ENCODE results near the gene ARHGDIB.

Gene ARHGDIB

GRCh38 chr12:14968478-14968877 is 7.1 kb upstream of the ARHGDIB start:
- ChIA-PET POLR2A (no interaction called here), CTCF (interaction anchor here (1.1 kb wide), 2 partner anchors 16 to 92 kb away, joined by 3 to 4 read pairs; no protein-coding TSS in a partner anchor)
- TF ChIP-seq CTCF (IDR thresholded peaks at IDR 0.05; ENCODE audit: control extremely low read depth, extremely low read depth, low read depth, missing control alignments) = no peak
- DNase-seq (ENCODE audit: extremely low spot score) = no peak

GRCh38 chr12:14965221-14965620 is 3.8 kb upstream of the ARHGDIB start:
- CTCF ChIA-PET = interaction anchor here (1.5 to 1.7 kb wide), 2 partner anchors 16 to 30 kb away, joined by 5 to 6 read pairs; no protein-coding TSS in a partner anchor
- POLR2A ChIA-PET = no interaction called here
- TF ChIP-seq CTCF (IDR thresholded peaks at IDR 0.05; ENCODE audit: control extremely low read depth, extremely low read depth, low read depth, missing control alignments) = no peak
- DNase-seq (ENCODE audit: extremely low spot score) = no peak

GRCh38 chr12:14964406-14964805 is 3.0 kb upstream of the ARHGDIB start:
- ChIA-PET POLR2A (no interaction called here), CTCF (interaction anchor here (0.9 to 1.7 kb wide), 2 partner anchors 17 to 35 kb away, joined by 3 to 5 read pairs; no protein-coding TSS in a partner anchor)
- TF ChIP-seq CTCF (IDR thresholded peaks at IDR 0.05; ENCODE audit: control extremely low read depth, extremely low read depth, low read depth, missing control alignments) = no peak
- DNase-seq (ENCODE audit: extremely low spot score) = no peak

- no peak for TF ChIP-seq CTCF (IDR thresholded peaks at IDR 0.05; ENCODE audit: control extremely low read depth, extremely low read depth, low read depth, missing control alignments)
- ChIA-PET POLR2A (no interaction called here), CTCF (no interaction called here)
- DNase-seq (ENCODE audit: extremely low spot score) = no peak
These were observed 2.1 kb upstream of the ARHGDIB start for GRCh38 chr12:14963520-14963919.

- DNase-seq (ENCODE audit: extremely low spot score) = no peak
- TF ChIP-seq CTCF (IDR thresholded peaks at IDR 0.05; ENCODE audit: control extremely low read depth, extremely low read depth, low read depth, missing control alignments) = no peak
- CTCF ChIA-PET = interaction anchor here (1.7 kb wide), 1 partner anchor 34 kb away, joined by 5 read pairs; no protein-coding TSS in a partner anchor
- POLR2A ChIA-PET = no interaction called here
These were observed 1.4 kb upstream of the ARHGDIB start for GRCh38 chr12:14962797-14963196.

GRCh38 chr12:14962153-14962539 is 745 bp upstream of the ARHGDIB start:
- CTCF ChIA-PET = interaction anchor here (1.1 to 1.7 kb wide), 2 partner anchors 11 to 34 kb away, joined by 4 to 5 read pairs; no protein-coding TSS in a partner anchor
- POLR2A ChIA-PET = no interaction called here
- no peak for TF ChIP-seq CTCF (IDR thresholded peaks at IDR 0.05; ENCODE audit: control extremely low read depth, extremely low read depth, low read depth, missing control alignments)
- DNase-seq (ENCODE audit: extremely low spot score) = no peak

All from GM10248 (cell line).